ENCODE results near the gene THAP7.

- TF ChIP-seq CTCF (IDR thresholded peaks at IDR 0.05) = no peak
- no peak for TF ChIP-seq POLR2A (IDR thresholded peaks at IDR 0.05)
- TF ChIP-seq EP300 (IDR thresholded peaks at IDR 0.05) = no peak
Measured at GRCh38 chr22:20964090-20964798, 37.7 kb downstream of the THAP7 start.
